Lower lobe of right lung (tissue), 2 donors: ENCODE results near the gene FGD5. TPM values are rescaled to one million over a fixed set of nuclear protein-coding genes. Genes with fewer than 3 reads are reported as not detected.
A peak's percentile ranks its signal among the peaks of the same experiment; 100 is the strongest.

ENCODE experiments used
- ATAC-seq, 2 donors: fragments of 200-7000 bp; cut with Tn5 transposase; one replicate each; pipeline ENCODE4 v1.9.1; 2020 to 2022; ENCODE audit warnings: mild to moderate bottlenecking in 2 of 2, moderate library complexity in 2 of 2
- DNase-seq: peaks from one replicate; pipeline ENCODE4 v3.0.0-alpha.2; 2020
- H3K27ac ChIP-seq: fragments of 200-600 bp; one replicate; pipeline ENCODE4 v1.8.0; 2022
- H3K27me3 ChIP-seq: fragments of 200-600 bp; one replicate; pipeline ENCODE4 v1.8.0; 2022; ENCODE audit warnings: low read depth
- H3K36me3 ChIP-seq: fragments of 200-600 bp; one replicate; pipeline ENCODE4 v1.8.0; 2022; ENCODE audit warnings: mild to moderate bottlenecking
- H3K4me1 ChIP-seq: fragments of 200-600 bp; one replicate; pipeline ENCODE4 v1.8.0; 2022
- H3K4me3 ChIP-seq: fragments of 200-600 bp; one replicate; pipeline ENCODE4 v1.8.0; 2022; ENCODE audit warnings: mild to moderate bottlenecking
- H3K9me3 ChIP-seq: fragments of 200-600 bp; one replicate; pipeline ENCODE4 v1.8.0; 2022
- CTCF ChIP-seq: fragments of 200-600 bp; IDR thresholded peaks from one replicate; pipeline ENCODE4 v1.8.0; 2022; ENCODE audit warnings: antibody characterized with exemption, mild to moderate bottlenecking
- intact Hi-C: fragments of 100-400 bp; cut with DNase I; formaldehyde crosslinking; loops from one replicate; pipeline ENCODE4 v1.11.0; 2022
- total RNA-seq: library from RNA; stranded (reverse); fragmentation: NEBNext Ultra II Directional; extraction: Animal tissue kit (Norgen Biotek cat#: 25700); gene quantifications from one replicate; pipeline ENCODE4 v1.2.1, GENCODE V29; 2021
- donor health status: DM: no; HTN: yes; CAD: no; lungs with severe emphysema.

The FGD5 gene
- total RNA-seq, 1 donor from 2014 or later, result 85.0 TPM

- no peak overlapping the region for H3K4me3 ChIP-seq
- no peak overlapping the region for H3K27ac ChIP-seq
- H3K4me1 ChIP-seq, result peaks cover 26% of the 10 kb centered on the region
- intact Hi-C loops, result no loop called here
- DNase-seq (no peak), ATAC-seq (no peak)
- no peak for TF ChIP-seq CTCF
- no peaks in the 10 kb centered on the region for H3K9me3 ChIP-seq
- no peaks in the 10 kb centered on the region for H3K36me3 ChIP-seq
- H3K27me3 ChIP-seq, result no peaks in the 10 kb centered on the region
Measured at GRCh38 chr3:14801031-14801430, 17.7 kb upstream of the FGD5 start.

GRCh38 chr3:14801668-14802380 is 16.9 kb upstream of the FGD5 start:
- intact Hi-C loops, result no loop called here
- no peak overlapping the region for H3K4me3 ChIP-seq
- H3K9me3 ChIP-seq, result no peaks in the 10 kb centered on the region
- H3K27ac ChIP-seq, result no peak overlapping the region
- H3K4me1 ChIP-seq, result peaks cover 29% of the 10 kb centered on the region
- H3K27me3 ChIP-seq, result no peaks in the 10 kb centered on the region
- no peak for ATAC-seq
- no peaks in the 10 kb centered on the region for H3K36me3 ChIP-seq
- TF ChIP-seq CTCF, result no peak
- DNase-seq, result no peak

- Histone ChIP-seq H3K4me1 (peaks cover 34% of the 10 kb centered on the region), H3K4me3 (no peak overlapping the region), H3K36me3 (no peaks in the 10 kb centered on the region), H3K27me3 (no peaks in the 10 kb centered on the region), H3K27ac (no peak overlapping the region), H3K9me3 (no peaks in the 10 kb centered on the region)
- DNase-seq (no peak), ATAC-seq (no peak)
- intact Hi-C loops, result no loop called here
- TF ChIP-seq CTCF, result no peak
Measured at GRCh38 chr3:14802381-14802731, 16.4 kb upstream of the FGD5 start.

- H3K9me3 ChIP-seq, result no peaks in the 10 kb centered on the region
- DNase-seq, result no peak
- no peak for TF ChIP-seq CTCF
- intact Hi-C loops, result no loop called here
- H3K27ac ChIP-seq, result peak overlapping the region; percentile 81
- H3K4me1 ChIP-seq, result peaks cover 39% of the 10 kb centered on the region
- ATAC-seq, result peak in 1 of 2 donors; percentile 25
- no peak overlapping the region for H3K4me3 ChIP-seq
- no peaks in the 10 kb centered on the region for H3K27me3 ChIP-seq
- no peaks in the 10 kb centered on the region for H3K36me3 ChIP-seq
Measured at GRCh38 chr3:14803101-14803980, 15.4 kb upstream of the FGD5 start.

GRCh38 chr3:14803981-14804834 is 14.6 kb upstream of the FGD5 start:
- peak overlapping the region; percentile 81 for H3K27ac ChIP-seq
- no peak overlapping the region for H3K4me3 ChIP-seq
- TF ChIP-seq CTCF, result no peak
- intact Hi-C loops, result no loop called here
- peaks cover 40% of the 10 kb centered on the region for H3K4me1 ChIP-seq
- ATAC-seq (peak; percentile 58 to 60), DNase-seq (no peak)
- no peaks in the 10 kb centered on the region for H3K27me3 ChIP-seq
- H3K36me3 ChIP-seq, result no peaks in the 10 kb centered on the region
- H3K9me3 ChIP-seq, result no peaks in the 10 kb centered on the region
